NCI-H526 (cell line): ENCODE results near the gene SHISA9.
A peak's percentile ranks its signal among the peaks of the same experiment; 100 is the strongest.
"Not testable (repeated sequence)": the region's sequence is repeated elsewhere in the genome, so short reads cannot be mapped to it uniquely, and the experiment has no call there.

Experiments
- DNase-seq, 2 experiments: peaks; one replicate each; lab custom pipeline; 2025; lab: John Stamatoyannopoulos, UW

Gene SHISA9

GRCh38 chr16:12901597-12902461, at the start of gene SHISA9:
TSS of gene SHISA9 (plus strand) at chr16:12901598.
- DNase-seq: peak in 1 of 2 experiments; percentile 63

- DNase-seq: no peak
These were observed 47.4 kb upstream of the SHISA9 start for GRCh38 chr16:12853972-12854371.

GRCh38 chr16:12857435-12857834, 44.0 kb upstream of the SHISA9 start:
- DNase-seq: not testable (repeated sequence)

GRCh38 chr16:12862327-12862726, 39.1 kb upstream of the SHISA9 start:
- no peak for DNase-seq

GRCh38 chr16:12862941-12863340, 38.5 kb upstream of the SHISA9 start:
- no peak for DNase-seq

- DNase-seq: no peak
These were observed 34.3 kb upstream of the SHISA9 start for GRCh38 chr16:12866981-12867551.

GRCh38 chr16:12868169-12868568, 33.2 kb upstream of the SHISA9 start:
- no peak for DNase-seq

GRCh38 chr16:12868788-12869187, 32.6 kb upstream of the SHISA9 start:
- no peak for DNase-seq

GRCh38 chr16:12869698-12870427, 31.5 kb upstream of the SHISA9 start:
- DNase-seq: no peak

- DNase-seq: no peak
These were observed 29.6 kb upstream of the SHISA9 start for GRCh38 chr16:12871784-12872183.

- no peak for DNase-seq
These were observed 27.2 kb upstream of the SHISA9 start for GRCh38 chr16:12874186-12874585.

- DNase-seq: no peak
These were observed 24.6 kb upstream of the SHISA9 start for GRCh38 chr16:12876778-12877177.

- DNase-seq: no peak
These were observed 22.4 kb upstream of the SHISA9 start for GRCh38 chr16:12878973-12879372.

- DNase-seq: no peak
These were observed 21.6 kb upstream of the SHISA9 start for GRCh38 chr16:12879812-12880211.

- no peak for DNase-seq
These were observed 20.2 kb upstream of the SHISA9 start for GRCh38 chr16:12881182-12881581.

GRCh38 chr16:12881740-12882139, 19.7 kb upstream of the SHISA9 start:
- DNase-seq: no peak

- DNase-seq: no peak
These were observed 15.7 kb upstream of the SHISA9 start for GRCh38 chr16:12885742-12886141.

- DNase-seq: peak; percentile 48 to 52
These were observed 9.6 kb upstream of the SHISA9 start for GRCh38 chr16:12891836-12892235.

- no peak for DNase-seq
These were observed 8.2 kb upstream of the SHISA9 start for GRCh38 chr16:12893050-12893750.

- peak; percentile 42 to 74 for DNase-seq
These were observed 4.8 kb upstream of the SHISA9 start for GRCh38 chr16:12896562-12896961.

GRCh38 chr16:12898551-12898950, 2.8 kb upstream of the SHISA9 start:
- peak in 1 of 2 experiments; percentile 47 for DNase-seq

- no peak for DNase-seq
These were observed 1.8 kb upstream of the SHISA9 start for GRCh38 chr16:12899529-12900143.
